Measurements from ENCODE around the gene SLC16A2. TPM values are rescaled to one million over a fixed set of nuclear protein-coding genes. Genes with fewer than 3 reads are reported as not detected.

SLC16A2 gene
- total RNA-seq, 1 experiment from 2014 or later: 34.5 TPM

DNA sequence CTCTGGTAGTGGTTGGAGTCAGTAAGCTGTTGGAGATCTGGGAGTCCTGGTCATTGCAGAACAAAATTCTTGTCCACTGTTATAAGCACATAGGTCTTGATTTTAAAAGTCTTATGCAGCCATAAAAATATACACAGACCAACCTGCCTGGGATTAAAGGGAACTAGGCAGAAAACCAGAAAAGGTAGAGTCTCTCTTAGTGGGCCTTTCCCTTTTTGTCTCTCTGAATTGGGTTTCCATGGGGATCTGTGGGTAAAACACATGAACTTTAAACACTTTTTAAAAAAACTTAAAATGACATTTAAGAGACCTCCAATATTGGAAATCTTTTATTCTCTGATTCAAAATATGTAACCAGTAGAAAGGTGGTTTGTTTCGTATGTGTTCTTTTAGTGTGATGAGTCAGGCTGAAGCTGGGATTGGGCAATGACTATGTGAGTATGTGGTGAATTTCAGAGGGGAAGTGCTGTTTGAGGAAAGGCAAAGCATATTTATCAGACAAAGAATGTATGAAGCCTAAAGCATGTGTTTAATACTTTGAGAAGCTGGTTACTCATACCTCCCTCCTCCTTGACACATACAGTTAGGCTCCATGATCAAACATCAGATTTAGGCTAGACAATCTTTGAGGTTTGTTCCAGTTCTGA lies 29.6 kb downstream of the SLC16A2 start:
- Histone ChIP-seq H3K36me3 (ENCODE audit: control insufficient read depth, insufficient read depth, low read length) (no peaks in the 10 kb centered on the region), H3K27me3 (ENCODE audit: control insufficient read depth, insufficient read depth, low read length) (no peaks in the 10 kb centered on the region), H3K9me3 (ENCODE audit: control insufficient read depth, insufficient read depth, low read depth, low read length) (no peaks in the 10 kb centered on the region), H3K4me1 (ENCODE audit: control insufficient read depth, insufficient read depth, low read length) (no peaks in the 10 kb centered on the region; the same call in 1 of the 2 replicates), H3K27ac (ENCODE audit: low read length) (no peak overlapping the region), H3K4me3 (ENCODE audit: low read depth in 2 of 2, low read length in 2 of 2) (no peak overlapping the region)
- CTCF ChIA-PET: no interaction called here
- intact Hi-C loops (cut with micrococcal nuclease; ENCODE audit: unreplicated experiment) (loop anchor here (10.0 kb wide), 1 partner anchor 66 kb away; no protein-coding TSS in a partner anchor), in situ Hi-C loops (cut with HindIII; ENCODE audit: low pct_unique_long_range_greater_than_20kb, low sequenced_read_pairs) (no loop called here)
- peak; percentile 46; the same call in 1 of the 2 replicates for ATAC-seq
- TF ChIP-seq POLR2AphosphoS5 (IDR thresholded peaks at IDR 0.05; ENCODE audit: low read depth, low read length) (no peak), TCF7L2 (IDR thresholded peaks at IDR 0.05; ENCODE audit: low read depth, low read length) (no peak), SIN3A (IDR thresholded peaks at IDR 0.05; ENCODE audit: borderline replicate concordance, insufficient read depth, low read depth, low read length) (no peak)
- TF ChIP-seq, protein P1, sequence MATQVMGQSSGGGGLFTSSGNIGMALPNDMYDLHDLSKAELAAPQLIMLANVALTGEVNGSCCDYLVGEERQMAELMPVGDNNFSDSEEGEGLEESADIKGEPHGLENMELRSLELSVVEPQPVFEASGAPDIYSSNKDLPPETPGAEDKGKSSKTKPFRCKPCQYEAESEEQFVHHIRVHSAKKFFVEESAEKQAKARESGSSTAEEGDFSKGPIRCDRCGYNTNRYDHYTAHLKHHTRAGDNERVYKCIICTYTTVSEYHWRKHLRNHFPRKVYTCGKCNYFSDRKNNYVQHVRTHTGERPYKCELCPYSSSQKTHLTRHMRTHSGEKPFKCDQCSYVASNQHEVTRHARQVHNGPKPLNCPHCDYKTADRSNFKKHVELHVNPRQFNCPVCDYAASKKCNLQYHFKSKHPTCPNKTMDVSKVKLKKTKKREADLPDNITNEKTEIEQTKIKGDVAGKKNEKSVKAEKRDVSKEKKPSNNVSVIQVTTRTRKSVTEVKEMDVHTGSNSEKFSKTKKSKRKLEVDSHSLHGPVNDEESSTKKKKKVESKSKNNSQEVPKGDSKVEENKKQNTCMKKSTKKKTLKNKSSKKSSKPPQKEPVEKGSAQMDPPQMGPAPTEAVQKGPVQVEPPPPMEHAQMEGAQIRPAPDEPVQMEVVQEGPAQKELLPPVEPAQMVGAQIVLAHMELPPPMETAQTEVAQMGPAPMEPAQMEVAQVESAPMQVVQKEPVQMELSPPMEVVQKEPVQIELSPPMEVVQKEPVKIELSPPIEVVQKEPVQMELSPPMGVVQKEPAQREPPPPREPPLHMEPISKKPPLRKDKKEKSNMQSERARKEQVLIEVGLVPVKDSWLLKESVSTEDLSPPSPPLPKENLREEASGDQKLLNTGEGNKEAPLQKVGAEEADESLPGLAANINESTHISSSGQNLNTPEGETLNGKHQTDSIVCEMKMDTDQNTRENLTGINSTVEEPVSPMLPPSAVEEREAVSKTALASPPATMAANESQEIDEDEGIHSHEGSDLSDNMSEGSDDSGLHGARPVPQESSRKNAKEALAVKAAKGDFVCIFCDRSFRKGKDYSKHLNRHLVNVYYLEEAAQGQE (IDR thresholded peaks at IDR 0.05; ENCODE audit: insufficient read depth in 1 of 2, low read depth in 2 of 2, low read length in 1 of 2): no peak
- TF ChIP-seq, protein P2, sequence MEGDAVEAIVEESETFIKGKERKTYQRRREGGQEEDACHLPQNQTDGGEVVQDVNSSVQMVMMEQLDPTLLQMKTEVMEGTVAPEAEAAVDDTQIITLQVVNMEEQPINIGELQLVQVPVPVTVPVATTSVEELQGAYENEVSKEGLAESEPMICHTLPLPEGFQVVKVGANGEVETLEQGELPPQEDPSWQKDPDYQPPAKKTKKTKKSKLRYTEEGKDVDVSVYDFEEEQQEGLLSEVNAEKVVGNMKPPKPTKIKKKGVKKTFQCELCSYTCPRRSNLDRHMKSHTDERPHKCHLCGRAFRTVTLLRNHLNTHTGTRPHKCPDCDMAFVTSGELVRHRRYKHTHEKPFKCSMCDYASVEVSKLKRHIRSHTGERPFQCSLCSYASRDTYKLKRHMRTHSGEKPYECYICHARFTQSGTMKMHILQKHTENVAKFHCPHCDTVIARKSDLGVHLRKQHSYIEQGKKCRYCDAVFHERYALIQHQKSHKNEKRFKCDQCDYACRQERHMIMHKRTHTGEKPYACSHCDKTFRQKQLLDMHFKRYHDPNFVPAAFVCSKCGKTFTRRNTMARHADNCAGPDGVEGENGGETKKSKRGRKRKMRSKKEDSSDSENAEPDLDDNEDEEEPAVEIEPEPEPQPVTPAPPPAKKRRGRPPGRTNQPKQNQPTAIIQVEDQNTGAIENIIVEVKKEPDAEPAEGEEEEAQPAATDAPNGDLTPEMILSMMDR (IDR thresholded peaks at IDR 0.05): no peak
- BruUV-seq (replicated peaks): no TSS peak
- POLR2A ChIA-PET: no interaction called here
- peak; percentile 27 for DNase-seq (ENCODE audit: low read depth, low spot score)

DNA sequence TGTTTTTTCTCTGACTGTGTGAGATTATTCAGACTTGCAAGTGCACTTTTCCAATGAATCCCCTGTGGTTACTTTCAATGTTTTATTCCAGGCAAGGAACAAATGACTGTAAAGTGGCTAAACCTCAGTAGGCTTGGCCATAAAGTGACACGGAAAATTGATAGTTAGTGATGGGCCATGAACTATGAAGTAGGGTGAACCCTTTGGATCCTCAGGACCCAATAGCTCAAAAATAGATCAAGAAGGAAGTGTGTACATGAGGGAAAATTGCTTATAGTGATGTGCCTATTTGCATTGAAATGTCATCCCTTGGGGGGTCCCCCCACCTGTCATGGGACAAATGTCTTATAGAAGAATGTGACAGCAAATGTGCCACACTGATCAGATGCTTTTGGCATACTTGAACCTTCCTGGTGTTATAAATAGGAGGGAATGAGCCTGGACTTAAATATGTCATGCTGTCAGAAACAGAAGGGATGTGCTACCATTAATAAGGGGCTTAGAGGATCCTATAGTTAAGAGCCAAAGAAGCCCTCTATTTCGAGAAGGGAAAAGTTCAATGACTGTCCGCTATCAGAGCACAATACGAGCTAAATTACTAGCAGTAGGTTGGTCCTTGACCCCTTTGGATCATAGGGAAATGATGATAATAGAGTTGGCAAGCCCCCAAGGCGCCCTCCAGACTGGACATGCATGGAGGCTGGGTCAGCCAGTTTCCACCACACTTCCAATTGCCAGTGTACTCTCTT lies 30.3 kb downstream of the SLC16A2 start:
- BruUV-seq (replicated peaks): no TSS peak
- DNase-seq (ENCODE audit: low read depth, low spot score) (no peak), ATAC-seq (no peak)
- Histone ChIP-seq H3K4me3 (ENCODE audit: low read depth in 2 of 2, low read length in 2 of 2) (no peak overlapping the region), H3K27ac (ENCODE audit: low read length) (no peak overlapping the region; the same call in 1 of the 2 replicates), H3K27me3 (ENCODE audit: control insufficient read depth, insufficient read depth, low read length) (no peaks in the 10 kb centered on the region), H3K36me3 (ENCODE audit: control insufficient read depth, insufficient read depth, low read length) (no peaks in the 10 kb centered on the region), H3K9me3 (ENCODE audit: control insufficient read depth, insufficient read depth, low read depth, low read length) (no peaks in the 10 kb centered on the region), H3K4me1 (ENCODE audit: control insufficient read depth, insufficient read depth, low read length) (no peaks in the 10 kb centered on the region; the same call in 1 of the 2 replicates)
- CTCF ChIA-PET: no interaction called here
- POLR2A ChIA-PET: no interaction called here
- intact Hi-C loops (cut with micrococcal nuclease; ENCODE audit: unreplicated experiment): loop anchor here (10.0 kb wide), 1 partner anchor 67 kb away; no protein-coding TSS in a partner anchor
- TF ChIP-seq, protein P1 (IDR thresholded peaks at IDR 0.05; ENCODE audit: insufficient read depth in 1 of 2, low read depth in 2 of 2, low read length in 1 of 2): no peak
- TF ChIP-seq, protein P2 (IDR thresholded peaks at IDR 0.05): no peak
- TF ChIP-seq TCF7L2 (IDR thresholded peaks at IDR 0.05; ENCODE audit: low read depth, low read length) (no peak), POLR2AphosphoS5 (IDR thresholded peaks at IDR 0.05; ENCODE audit: low read depth, low read length) (no peak), SIN3A (IDR thresholded peaks at IDR 0.05; ENCODE audit: borderline replicate concordance, insufficient read depth, low read depth, low read length) (no peak)
- in situ Hi-C loops (cut with HindIII; ENCODE audit: low pct_unique_long_range_greater_than_20kb, low sequenced_read_pairs): no loop called here

All from Panc1 (cell line).